NCI-H2196 treated with DMSO at 0.1 percent for 48 hours (cell line): ENCODE results near the gene MBD2.
"Not testable (repeated sequence)": the region's sequence is repeated elsewhere in the genome, so short reads cannot be mapped to it uniquely, and the experiment has no call there.

Experiments
- DNase-seq: peaks from one replicate; lab custom pipeline; 2025; ENCODE audit not compliant: unreplicated experiment; lab: John Stamatoyannopoulos, UW

The MBD2 gene

DNA sequence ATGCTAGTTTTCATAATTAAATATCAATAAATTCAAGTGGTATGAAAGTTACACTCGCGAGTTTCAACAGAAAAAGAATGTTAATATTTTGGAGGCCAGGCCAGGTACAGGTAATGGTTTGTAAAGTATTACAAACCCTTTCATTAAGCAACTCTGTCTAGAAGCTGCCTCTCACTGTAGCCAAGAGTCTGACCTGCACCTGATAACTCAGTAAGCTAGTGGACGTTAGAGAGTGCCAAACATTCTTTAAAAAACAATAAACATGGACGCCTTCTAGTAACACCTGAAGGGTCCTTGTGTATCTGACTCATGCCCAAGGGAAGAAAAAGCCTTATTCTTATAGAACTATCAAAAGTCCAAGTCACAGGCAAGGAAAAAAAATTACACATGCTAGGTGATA lies 70.2 kb downstream of the MBD2 start:
- DNase-seq, result no peak

DNA sequence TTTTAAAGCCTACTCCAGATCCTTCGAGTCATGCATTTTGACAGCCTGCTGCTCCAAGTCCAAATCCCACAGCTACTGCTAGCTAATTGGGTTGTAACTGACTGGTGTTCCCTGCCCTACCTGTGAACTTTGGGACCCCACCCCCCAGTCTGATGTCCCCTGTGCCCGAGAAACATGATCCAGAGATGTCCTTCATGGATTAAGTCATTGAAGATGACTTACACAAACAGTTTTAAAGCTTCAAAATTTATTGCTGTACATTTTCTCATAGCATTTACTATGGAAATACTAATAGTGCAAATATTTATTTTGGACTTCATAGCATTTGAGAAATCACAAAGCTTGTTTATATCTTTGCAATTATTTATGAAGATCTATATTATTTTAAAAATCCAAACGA lies 73.1 kb downstream of the MBD2 start:
- no peak for DNase-seq

DNA sequence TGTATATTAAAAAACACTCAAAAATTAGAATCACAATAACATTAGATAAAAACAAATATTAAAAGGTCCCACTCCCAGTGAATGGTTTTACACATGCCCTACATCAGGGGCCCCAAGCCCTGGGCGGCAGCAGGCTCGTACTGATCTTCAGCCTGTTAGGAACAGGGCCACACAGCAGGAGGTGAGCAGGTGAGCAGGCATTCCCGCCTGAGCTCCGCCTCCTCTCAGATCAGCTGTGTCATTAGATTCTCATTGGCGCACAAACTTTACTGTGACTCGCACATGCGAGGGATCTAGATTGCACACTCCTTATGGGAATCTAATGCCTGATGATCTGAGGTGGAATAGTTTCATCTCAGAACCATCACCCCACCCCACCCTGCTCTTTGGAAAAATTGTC lies 74.2 kb downstream of the MBD2 start:
- DNase-seq, result no peak

DNA sequence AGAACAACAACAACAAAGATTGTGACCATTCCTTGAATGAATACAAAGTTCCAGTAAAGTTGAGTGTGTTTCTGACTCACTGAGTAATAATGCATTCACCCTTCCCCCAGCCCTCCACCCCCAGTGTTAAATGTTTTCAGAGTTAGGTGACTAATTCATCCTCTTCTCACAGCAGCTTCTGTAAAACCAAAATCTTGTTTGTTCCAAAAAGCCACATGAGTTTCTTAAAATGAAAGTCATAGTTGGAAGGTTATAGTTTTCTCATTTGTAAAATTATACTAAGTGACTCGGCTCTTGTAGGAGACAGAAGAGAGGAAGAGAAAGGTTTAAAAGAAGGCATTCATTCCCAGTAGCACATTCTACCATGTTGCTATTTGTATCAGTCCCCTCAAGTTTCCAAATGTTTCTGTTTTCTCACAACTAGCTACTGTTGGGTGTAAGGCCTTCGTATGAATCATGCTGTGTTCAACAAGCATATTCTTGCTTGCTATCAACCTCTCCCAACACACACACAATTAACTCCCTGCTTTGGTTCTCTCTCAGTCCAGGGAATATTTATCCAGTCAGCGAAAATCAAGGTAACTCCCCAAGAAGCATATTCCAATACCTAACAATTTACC lies 75.3 kb downstream of the MBD2 start:
- DNase-seq, result no peak

DNA sequence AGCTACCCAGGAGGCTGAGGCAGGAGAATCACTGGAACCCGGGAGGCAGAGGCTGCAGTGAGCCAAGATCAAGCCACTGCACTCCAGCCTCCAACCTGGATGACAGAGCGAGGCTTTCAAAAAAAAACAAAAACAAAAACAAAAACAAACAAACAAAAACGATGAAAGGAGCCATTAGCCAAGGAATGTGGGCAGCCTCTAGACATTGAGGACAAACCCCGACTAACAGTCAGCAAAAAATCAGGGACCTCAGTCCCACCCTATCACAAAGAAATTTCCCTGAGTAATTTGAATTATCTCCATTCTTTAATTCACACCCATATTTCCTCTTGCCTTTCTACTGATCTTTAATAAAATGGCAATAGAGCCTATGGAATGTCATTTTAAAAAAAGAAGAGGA lies 75.8 kb downstream of the MBD2 start:
- no peak for DNase-seq

DNA sequence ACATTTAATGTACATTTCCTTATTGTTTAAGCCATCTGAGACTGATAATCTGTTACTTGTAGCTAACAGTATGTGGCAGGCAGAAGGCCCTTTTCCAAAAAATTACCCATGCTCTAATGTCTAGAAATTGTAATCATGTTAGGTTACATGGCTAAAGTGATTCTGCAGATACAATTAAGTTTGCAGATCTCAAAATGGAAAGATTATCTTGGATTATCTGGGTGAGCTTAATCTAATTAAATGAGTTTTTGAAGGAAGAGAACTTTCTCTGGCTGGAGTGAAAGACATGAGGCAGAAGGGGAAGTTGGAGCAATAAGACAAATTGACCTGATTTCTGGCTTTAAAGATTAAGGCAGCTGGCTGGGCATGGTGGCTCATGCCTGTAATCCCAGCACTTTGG lies 76.3 kb downstream of the MBD2 start:
- DNase-seq, result no peak

DNA sequence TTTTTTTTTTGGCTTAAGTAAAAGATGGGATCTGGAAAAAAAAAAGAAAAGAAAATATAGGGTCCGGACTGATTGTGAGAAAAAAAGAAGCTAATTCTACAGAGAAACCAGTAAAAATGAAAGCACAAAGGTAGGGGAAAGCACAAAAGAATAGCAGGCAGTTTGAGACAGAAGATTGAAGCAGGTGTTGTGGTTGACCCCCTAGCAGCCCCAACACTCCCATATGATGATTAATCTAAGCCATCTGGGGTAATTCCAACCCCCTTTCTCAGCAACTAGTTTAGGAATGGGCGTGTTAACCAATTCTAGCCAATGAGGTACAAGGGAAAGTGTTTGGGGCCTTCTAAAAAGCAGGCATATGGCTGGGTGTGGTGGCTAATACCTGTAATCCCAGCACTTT lies 77.0 kb downstream of the MBD2 start:
- DNase-seq, result no peak

DNA sequence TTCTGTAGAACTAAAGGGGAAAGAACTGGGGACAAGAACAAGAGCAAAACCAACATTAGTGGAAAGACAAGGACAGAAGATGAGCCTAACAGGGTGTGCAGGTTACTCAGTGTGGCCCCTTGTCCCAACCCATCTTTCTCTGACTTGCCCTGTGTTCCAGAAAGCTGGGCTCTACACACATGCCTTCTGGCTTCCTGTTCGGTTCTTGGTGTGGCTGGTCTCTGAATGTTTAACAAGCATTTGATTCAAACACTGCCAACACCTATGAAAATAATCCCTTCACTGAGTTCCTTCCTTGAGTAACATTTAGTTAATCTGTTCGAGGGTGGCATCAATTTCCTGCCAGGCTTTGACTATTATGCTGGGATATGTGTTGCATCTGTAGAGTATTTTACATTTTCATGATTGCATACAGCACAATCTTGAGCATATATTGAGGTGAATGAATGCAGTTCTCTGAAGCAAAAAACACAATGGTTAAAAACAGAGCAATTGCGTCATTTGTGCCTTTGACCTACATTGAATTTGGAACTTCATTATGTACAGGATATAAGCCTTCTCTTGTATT lies 83.3 kb downstream of the MBD2 start:
- no peak for DNase-seq

DNA sequence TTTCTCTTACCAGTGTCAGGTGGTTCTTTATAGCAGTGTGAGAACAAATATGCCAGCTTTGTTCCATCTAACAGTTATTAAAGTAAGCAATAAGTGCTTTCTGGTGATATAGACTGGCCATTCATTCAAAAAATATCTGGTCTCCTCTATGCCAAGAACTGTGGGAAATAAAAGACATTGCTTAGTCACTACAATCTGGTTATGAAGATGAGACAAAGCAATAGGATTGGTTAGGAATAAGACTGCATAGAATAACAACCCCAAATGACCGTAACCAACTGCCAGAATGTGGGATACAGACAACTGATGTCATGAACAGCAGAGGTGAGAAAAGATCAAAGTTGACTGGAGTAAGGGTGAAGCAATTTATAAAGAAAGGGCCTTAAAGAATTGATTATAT lies 83.8 kb downstream of the MBD2 start:
- no peak for DNase-seq

DNA sequence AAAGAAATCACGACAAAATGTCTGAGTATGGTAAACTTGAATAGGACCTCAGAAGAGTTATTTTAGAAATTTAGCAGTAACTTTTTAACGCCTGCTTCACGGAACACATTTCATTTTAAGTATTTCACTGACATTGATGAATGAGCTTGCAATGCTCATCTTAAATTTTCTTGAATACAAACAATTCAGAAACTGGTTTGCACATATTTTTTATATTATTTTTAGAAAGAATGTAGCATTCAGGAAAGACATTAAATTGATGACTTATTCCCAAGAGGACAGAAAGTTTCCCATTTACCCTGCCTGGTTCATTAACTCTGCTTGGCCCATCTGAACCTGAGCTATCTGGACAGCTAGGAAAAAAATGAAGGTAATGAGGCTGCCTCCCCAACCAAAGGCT lies 89.3 kb downstream of the MBD2 start:
- no peak for DNase-seq

DNA sequence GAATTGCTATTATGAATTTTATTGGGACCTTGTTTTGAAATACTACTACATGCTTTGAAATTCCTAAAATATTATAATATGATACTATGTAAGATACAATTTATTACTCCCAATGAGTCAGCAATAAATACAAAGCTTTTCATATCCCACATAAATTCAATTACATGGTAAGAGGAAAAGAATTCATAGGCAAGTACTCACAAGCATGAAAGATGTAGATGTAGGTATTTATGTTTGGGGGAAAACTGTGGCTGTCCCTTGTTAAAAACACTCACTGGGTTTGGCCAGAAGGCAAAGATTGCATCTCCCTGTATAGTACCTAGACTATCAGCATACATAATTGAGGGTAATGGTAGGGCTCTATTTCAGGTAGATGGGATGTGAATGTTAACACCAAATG lies 90.4 kb downstream of the MBD2 start:
- DNase-seq, result no peak

DNA sequence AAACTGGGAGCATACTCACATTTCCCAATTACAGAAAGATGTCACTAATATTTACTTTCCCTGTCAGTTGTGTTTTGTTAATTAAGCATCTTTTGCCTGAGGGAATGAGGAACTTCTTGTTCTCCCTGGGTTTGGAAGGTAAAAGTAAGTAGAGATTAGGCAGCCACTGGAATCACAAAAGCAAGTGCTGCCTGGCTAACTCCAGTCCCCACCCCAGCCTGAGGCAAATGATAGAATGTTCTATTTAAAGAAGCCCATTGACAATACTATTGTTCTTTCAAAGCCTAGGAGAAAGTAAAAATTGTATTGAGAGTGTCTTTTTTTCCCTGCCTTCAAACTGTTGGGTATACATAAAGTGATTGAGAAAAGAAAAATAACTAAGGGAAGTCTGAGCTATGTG lies 93.8 kb downstream of the MBD2 start:
- no peak for DNase-seq

DNA sequence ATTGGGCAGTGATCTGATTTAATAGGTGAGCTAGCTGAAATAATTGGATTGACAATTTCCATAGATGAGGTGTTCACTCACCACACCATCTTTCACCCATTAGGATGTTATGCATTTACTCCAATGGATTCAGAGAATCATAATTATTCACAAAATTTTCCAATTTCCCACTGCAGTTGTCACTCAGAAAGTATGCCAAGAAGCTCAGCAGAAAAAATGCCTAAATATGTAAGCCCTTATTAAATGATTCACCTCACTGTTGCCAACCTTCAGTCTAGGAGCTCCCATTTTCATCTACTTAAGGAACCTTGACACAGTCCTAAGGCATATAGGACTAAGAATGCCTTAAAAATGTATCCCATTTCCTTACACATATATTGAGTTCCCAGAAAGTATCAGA lies 94.3 kb downstream of the MBD2 start:
- DNase-seq, result no peak

DNA sequence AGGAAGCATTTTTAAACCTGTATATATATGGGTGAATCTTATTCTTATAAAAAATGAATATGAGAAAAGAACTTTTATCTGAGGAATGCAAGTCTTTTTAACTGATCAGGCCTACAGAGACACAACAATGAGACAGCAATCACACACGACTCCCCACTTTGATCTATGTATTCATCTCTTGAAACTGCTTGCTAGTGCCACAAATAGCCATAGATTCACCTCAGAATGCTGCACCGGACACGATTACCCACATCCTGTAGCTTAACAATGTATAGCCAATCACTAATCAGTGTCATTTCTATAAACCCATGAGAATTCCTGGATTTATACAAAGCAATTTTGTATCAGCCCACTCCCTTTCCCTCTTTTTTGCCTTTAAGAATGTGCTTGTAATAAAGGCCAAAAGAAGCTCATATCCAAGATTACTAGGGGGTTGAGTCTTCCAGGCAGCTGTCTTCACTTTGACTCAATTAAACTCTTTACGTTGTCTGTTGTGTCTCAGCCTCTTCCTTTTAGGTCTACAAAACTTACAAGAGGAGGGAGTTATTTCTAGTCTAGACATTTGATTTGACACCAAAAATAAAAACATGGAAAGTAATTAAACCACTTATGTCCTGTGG lies 94.9 kb downstream of the MBD2 start:
- DNase-seq, result no peak

DNA sequence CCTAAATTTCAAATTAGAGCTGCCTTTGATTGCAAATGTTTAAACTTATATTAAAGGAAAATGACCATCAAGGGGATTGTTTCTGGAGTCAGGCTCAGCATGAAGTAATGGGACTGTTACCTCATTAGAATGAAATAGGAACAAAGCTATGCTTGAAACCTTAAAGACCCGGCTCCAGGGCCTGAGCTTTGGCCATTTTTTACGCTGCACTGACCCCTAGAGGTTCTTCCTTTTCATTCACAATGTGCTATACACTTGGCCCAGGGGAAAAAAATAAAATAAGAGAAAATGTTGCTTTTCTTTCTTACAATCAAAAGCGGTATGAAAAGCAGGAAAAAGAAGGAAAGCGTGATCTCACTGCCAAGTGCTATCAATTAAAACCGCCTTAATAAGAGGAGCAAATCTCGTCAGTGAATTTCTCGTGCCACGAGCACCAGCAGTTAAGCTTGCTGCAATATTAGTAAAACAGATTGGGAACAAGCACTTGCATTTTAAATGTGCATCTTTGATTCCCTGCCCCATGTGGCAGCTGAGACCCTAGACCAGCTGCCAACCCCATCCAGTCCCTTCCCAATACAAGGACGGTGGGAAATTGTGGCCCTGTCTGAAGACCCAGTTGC lies 96.6 kb downstream of the MBD2 start:
- no peak for DNase-seq

DNA sequence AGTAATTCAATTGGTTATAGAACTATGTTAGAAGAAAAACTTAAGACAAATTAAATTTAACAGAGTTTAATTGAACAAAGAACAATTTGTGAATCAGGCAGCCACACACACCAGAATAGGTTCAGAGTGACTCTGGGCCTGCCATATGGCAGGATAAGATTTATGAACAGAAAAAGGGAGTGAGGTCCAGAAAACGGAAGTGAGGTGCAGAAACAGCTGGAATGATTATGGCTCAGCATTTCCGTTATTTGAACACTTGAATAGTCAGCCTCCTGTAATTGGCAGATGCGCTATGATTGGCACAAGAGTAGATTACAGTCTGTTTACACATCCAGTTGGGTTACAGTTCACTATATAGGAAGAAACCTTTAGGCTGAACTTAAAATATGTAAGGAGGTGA lies 99.0 kb downstream of the MBD2 start:
- no peak for DNase-seq

DNA sequence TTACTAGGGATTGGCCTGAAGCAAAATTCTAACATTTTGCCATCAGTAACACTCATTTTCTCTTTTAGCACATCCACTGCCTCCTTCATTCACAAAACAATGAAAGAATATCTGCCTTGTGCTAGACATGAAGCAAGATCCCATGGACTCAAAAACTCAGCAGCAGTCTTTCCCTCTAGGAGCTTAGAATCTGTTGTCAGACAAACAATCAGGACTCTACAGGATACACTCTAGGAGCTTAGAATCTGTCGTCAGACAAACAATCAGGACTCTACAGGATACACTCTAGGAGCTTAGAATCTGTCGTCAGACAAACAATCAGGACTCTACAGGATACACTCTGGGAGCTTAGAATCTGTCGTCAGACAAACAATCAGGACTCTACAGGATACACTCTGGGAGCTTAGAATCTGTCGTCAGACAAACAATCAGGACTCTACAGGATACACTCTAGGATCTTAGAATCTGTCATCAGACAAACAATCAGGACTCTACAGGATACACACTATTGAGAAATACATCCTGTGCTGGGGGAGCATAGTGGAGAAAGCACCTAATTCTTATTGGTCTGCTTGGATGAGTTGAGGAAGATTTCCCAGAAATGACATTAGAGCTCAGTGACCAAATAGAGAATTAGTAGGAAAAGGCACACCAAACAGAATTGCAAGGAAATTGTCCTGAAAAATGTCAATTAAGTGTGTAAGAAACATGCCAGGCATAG lies 100.6 kb downstream of the MBD2 start:
- not testable (repeated sequence) for DNase-seq

DNA sequence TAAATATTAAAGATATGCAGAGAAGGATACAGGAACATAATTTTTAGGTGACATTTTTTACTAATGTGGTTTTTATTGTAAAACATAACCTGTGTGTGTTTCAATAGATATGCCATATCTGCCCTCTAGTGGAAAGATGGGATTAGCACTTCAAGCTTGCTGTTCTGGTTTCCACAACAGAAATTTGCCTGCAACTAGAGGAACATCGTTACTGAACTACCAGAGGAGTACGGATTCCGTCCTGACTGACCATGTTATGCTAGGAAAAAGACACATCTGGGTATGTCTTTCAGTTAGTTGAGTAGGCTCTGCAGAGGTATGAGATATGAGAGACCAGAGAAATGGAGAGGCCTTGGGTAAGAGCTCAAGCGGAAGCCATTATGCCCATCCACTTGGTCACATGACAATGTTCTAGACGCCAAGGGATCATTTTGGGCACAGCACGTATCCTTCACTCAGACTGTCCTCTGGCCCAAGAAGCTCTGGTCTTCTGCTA lies 104.9 kb downstream of the MBD2 start:
- DNase-seq, result no peak

DNA sequence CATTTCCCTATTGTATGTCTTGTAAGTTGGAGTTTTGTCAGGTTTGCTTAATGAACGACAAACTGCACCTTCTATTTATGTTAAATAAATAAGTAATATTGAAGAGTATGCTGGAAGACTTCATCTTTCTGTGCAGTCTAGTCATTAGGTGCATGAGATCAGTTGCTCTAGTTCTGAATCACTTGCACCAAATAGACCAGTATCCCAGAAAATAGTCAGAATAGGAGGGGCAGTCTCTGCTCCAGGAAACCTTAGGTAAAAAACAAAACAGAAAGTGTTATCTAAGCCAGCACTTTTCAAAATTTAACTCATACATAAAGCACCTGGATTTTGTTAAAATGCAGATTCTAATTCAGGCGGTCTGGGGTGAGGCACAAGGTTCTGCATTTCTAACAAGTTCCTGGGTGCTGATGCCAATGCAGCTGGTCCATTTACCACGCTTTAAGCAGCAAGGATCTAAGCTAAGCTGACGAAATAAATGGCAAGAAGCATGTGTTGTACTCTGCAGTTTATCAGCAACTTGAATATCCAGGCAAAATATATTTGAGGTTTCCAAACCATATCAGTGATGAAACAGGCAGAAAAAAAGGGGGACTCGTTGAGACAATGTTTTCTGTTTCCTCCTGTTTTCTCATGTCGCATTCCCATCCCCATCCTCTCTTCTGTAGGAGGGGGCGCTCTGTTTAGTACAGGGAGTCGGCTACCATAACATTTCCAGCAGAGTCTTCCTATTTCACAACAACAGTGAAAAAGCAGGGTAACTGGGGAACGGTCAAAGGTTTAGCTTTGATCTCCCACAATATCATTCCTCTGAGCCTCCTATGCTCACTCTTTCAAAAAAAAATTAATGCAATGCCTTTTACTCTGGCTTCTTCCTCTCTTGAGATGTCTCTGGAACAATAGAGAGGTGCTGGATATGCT lies 106.4 kb downstream of the MBD2 start:
- no peak for DNase-seq

DNA sequence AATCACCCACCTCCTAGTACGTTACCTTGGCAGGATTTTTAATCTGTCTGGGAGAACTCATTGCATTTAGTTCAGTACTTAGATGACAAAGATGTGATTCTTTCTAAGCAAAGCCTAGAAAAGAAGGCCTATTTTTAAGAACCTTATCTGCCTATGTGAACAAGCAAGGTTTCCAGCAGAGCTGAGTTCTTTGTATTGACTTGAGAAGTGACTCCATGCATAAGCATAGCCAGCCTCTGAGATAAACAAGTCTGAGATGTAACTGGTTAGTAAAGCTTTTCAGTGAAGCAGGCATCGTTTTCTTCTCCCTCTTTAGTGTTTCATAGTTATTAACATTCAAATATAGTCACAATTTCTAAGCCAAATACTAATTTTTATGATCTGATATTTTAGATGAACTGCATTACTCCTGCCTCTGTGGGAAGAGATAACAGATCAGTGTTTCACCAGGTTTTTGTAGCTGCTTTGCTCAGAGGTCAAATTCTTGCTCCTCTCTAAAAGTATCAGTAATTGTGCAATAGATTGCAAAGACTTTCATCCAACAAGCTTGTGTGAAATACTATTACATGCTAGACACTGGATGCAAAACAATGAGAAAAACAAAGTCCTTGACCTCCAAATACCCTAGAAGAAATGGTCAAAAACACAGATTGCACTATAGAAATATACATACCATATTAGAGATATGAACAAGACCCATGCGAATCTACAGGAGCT lies 107.8 kb downstream of the MBD2 start:
- DNase-seq, result no peak
